ENCODE measurements around the gene UROC1.

Gene UROC1

GRCh38 chr3:126494970-126495230 is 22.7 kb downstream of the UROC1 start:
- DNase-seq (ENCODE audit: low spot score) = no peak

DNA sequence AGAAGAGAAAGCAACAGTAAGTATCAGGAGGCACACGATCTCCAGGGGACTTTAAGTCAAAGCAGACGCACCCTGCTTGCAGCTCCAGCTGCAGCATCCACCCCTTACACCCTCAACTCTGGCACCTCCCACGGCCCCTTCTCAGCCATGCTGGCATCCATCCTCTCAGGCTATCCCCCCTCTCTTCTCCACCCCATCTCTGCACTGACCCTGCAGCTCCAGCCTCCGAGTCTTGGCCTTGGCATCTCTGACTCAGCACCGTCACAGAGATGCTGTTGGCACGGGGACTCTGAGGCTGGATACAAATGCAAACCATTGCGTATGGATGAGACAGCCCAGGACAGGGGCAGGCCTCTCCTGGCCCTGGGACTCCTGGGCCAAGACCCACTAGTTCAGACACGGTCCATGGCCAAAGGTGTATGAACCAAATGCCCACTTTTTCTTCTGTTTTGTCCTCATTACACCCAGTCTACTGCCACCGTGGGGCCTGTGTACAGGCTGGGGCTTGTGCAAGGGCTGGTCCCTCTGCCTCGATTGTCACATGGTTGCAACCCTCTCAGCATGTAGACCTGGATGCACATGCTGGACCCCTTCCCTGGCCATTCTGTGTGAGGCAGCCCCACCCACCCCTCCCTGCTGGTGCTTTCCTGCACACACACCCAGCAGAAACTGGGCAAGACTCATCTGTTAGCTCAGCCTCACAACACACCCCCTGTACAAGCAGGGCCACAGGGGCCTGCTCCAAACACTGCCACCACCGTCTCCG is 23.2 kb downstream of the UROC1 start:
- no peak for DNase-seq (ENCODE audit: low spot score)

DNA sequence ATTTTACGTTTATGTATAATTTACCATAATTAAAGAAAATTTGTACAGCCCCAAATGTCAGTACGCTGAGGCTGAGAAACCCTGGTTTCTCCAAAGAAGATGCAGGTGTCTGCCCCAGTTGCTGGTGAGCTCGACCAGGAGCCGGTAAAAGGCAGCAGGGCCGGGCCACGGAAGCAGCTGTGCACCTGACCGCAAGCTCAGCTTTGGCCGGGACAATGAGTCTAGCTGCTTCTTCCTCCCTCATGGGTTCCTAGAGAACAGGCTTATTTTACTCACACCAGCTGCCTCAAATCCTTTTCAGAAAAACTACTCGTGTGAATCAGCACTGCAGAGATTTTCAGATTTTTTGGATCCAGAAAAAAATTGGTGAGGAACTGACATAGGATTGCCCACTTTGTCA is 23.8 kb downstream of the UROC1 start:
- no peak for DNase-seq (ENCODE audit: low spot score)

DNA sequence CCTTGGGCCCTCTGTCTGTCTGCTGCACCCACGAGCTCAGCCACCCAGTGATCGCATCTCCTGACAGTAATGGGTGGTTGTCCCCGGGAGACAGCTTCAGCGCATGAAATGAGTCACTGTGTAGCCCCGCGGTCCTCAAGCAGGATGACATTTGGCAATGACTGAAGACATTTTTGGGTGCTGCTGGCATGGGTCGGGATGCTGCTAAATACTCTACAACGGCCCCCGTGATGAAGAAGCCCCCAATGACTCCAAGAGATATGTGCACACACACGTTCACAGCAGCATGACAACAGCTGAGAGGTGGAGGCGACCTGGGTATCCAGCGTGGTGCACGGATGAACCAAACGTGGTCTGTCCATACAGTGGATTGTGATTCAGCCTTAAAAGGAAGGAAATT is 24.5 kb downstream of the UROC1 start:
- DNase-seq (ENCODE audit: low spot score) = no peak

GRCh38 chr3:126491221-126492013 is 26.2 kb downstream of the UROC1 start:
- DNase-seq (ENCODE audit: low spot score) = no peak

DNA sequence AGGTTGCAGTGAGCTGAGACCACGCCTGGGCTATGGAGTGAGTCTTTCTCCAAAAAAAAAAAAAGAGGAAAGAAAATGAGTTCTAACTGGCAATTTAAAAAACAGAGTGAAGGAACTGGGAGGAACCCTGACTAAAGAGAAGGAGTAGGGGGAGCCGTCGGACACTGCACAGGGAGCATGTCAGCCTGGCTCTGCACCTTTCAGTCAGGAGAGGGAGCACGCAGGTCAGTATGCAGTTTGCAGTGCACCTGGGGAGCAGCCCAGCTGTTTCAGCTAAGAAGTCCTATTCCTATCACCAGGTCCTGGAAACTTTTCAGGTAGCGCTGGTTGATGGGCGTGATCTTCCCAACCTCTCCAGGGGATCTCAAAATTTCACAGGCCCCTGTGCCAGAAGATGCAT is 27.0 kb downstream of the UROC1 start:
- DNase-seq (ENCODE audit: low spot score) = no peak

- DNase-seq (ENCODE audit: low spot score) = no peak
Observed at GRCh38 chr3:126488886-126489569, 28.5 kb downstream of the UROC1 start.

- no peak for DNase-seq (ENCODE audit: low spot score)
Observed at GRCh38 chr3:126488185-126488584, 29.4 kb downstream of the UROC1 start.

GRCh38 chr3:126487151-126487771 is 30.3 kb downstream of the UROC1 start:
- DNase-seq (ENCODE audit: low spot score) = no peak

- DNase-seq (ENCODE audit: low spot score) = no peak
Observed at GRCh38 chr3:126486360-126486847, 31.2 kb downstream of the UROC1 start.

GRCh38 chr3:126485956-126486355 is 31.6 kb downstream of the UROC1 start:
- no peak for DNase-seq (ENCODE audit: low spot score)

DNA sequence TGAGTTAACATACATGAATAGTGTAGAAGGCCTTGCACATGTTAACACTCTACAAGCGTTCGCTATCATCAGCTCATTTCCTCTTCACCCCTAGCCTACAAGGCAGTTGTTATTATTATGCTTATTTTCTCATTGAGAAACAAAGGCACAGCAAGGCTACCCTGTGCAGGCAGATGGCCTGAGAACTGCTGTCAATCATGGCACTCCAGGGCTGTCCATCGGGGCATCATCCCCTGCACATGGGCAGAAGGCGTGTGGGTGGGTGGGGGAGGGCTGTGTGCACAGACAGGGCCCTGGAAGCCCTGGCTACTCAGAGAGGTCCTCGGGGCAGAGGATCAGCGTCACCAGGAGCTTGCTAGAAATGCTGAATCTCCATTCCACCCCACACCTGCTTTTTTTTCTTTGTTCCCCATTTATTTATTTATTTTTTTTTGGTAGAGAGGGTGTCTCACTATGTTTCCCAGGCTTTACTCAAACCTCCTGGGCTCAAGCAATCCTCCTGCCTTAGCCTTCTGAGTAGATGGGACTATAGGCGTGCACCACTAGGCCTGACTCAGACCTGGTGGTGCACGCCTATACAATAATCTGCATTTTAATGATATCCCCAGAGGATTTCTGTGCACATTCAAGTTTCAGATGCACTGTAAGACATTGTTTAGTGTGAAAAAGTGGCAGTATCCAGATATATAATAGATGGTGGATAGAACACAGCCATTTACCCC is 32.2 kb downstream of the UROC1 start:
- DNase-seq (ENCODE audit: low spot score) = no peak

GRCh38 chr3:126484662-126485061 is 32.9 kb downstream of the UROC1 start:
- no peak for DNase-seq (ENCODE audit: low spot score)

DNA sequence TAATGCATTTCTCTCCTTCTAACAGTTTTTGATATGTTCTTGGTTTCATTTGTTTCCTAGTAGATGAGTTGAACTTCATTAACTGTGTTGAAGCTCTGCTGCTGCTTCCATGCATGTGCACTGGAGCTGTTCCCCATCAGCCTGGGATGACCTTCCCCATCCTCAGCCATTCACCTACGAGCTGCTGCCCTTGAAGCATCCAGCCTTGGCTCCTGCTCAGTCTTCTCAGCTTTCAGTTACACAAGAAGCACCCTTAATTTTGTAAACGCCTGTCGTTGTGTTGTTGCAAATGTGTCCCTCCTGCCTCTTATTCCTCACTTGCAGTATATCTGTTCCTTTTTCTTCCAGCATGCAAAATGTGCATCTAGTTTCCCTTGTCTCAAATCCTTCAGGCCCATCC is 33.4 kb downstream of the UROC1 start:
- DNase-seq (ENCODE audit: low spot score) = no peak

- no peak for DNase-seq (ENCODE audit: low spot score)
Observed at GRCh38 chr3:126483321-126483761, 34.2 kb downstream of the UROC1 start.

- DNase-seq (ENCODE audit: low spot score) = no peak
Observed at GRCh38 chr3:126482503-126483255, 34.9 kb downstream of the UROC1 start.

GRCh38 chr3:126481808-126482502 is 35.6 kb downstream of the UROC1 start:
- no peak for DNase-seq (ENCODE audit: low spot score)

GRCh38 chr3:126480861-126481260 is 36.7 kb downstream of the UROC1 start:
- no peak for DNase-seq (ENCODE audit: low spot score)

- no peak for DNase-seq (ENCODE audit: low spot score)
Observed at GRCh38 chr3:126480206-126480605, 37.4 kb downstream of the UROC1 start.

- no peak for DNase-seq (ENCODE audit: low spot score)
Observed at GRCh38 chr3:126479642-126480041, 37.9 kb downstream of the UROC1 start.
